Testis (tissue), 3 donors: ENCODE results near the gene EVC2. TPM values are rescaled to one million over a fixed set of nuclear protein-coding genes. Genes with fewer than 3 reads are reported as not detected.

Source experiments
- DNase-seq: peaks from one replicate; pipeline ENCODE4 v3.0.0-alpha.2; 2019
- H3K27ac ChIP-seq, 2 donors: fragments of 200-600 bp; sonication (generic); one replicate each; pipeline ENCODE4 v1.5.1; 2019
- H3K27me3 ChIP-seq: fragments of 200-600 bp; sonication (generic); one replicate; pipeline ENCODE4 v1.5.1; 2019
- H3K36me3 ChIP-seq: fragments of 200-600 bp; sonication (generic); one replicate; pipeline ENCODE4 v1.5.1; 2017; ENCODE audit warnings: low read depth; ENCODE audit errors: missing control alignments
- H3K4me1 ChIP-seq: fragments of 200-600 bp; sonication (generic); one replicate; pipeline ENCODE4 v1.5.1; 2019
- H3K4me3 ChIP-seq, 2 donors: fragments of 200-600 bp; sonication (generic); one replicate each; pipeline ENCODE4 v1.5.1; 2017 to 2019
- H3K9me3 ChIP-seq: fragments of 200-600 bp; sonication (generic); one replicate; pipeline ENCODE4 v1.5.1; 2017
- CTCF ChIP-seq, 3 experiments: fragments of 450-650 bp in 2 of 3; fragments of 200-600 bp in 1 of 3; sonication (generic) in 1 of 3; IDR thresholded peaks; one replicate each; pipeline ENCODE4 v1.5.1; 2016 to 2019; ENCODE audit warnings: antibody characterized with exemption in 3 of 3, mild to moderate bottlenecking in 2 of 3, moderate library complexity in 1 of 3
- POLR2A ChIP-seq: fragments of 450-650 bp; IDR thresholded peaks from one replicate; pipeline ENCODE4 v1.6.1; 2017; ENCODE audit warnings: antibody characterized with exemption, mild to moderate bottlenecking, moderate library complexity
- WGBS, 2 donors: methylation state at CpG; one replicate each; pipeline ENCODE4 v1.1.5; 2018; 5-methylcytosine and 5-hydroxymethylcytosine counted together
- intact Hi-C: fragments of 100-400 bp; cut with DNase I; formaldehyde crosslinking; loops from one replicate; pipeline ENCODE4 v1.15.1; 2023; ENCODE audit warnings: low total_unique reads
- polyA plus RNA-seq: library from polyadenylated mRNA; stranded (reverse); fragments of 350-450 nt; fragmentation: Illumina TruSeq; extraction: RNeasy Lipid Tissue Mini Kit (QIAGEN cat#74804); gene quantifications from one replicate; pipeline ENCODE4 v1.2.3, GENCODE V29; 2014; ENCODE audit warnings: low read depth, low replicate concordance; ENCODE audit not compliant: insufficient read depth
- total RNA-seq, 2 donors: library from RNA; depleted of rRNA; stranded (reverse); fragments of >200 nt; gene quantifications; one replicate each; pipeline ENCODE4 v1.2.3, GENCODE V29; 2016

EVC2 gene
- total and polyA plus RNA-seq, 3 donors from 2014 or later, result 2.9 to 10.2 (median 10.0) TPM

- no peak for TF ChIP-seq POLR2A
- no peak for TF ChIP-seq CTCF (IDR thresholded peaks at IDR 0.05)
- H3K36me3 ChIP-seq, result no peaks in the 10 kb centered on the region
- H3K9me3 ChIP-seq, result no peaks in the 10 kb centered on the region
- H3K4me1 ChIP-seq, result no peaks in the 10 kb centered on the region
- H3K27me3 ChIP-seq, result no peaks in the 10 kb centered on the region
- 85 to 86% methylated on average over 4 of the region's 4 CpGs for WGBS, 2 donors
- H3K4me3 ChIP-seq, result no peak overlapping the region
- DNase-seq, result no peak
- H3K27ac ChIP-seq, result no peak overlapping the region
- intact Hi-C loops, result no loop called here
Observed at GRCh38 chr4:5661237-5661636, 47.1 kb downstream of the EVC2 start.

GRCh38 chr4:5660185-5660584, 48.2 kb downstream of the EVC2 start:
- intact Hi-C loops, result no loop called here
- no peaks in the 10 kb centered on the region for H3K36me3 ChIP-seq
- no peaks in the 10 kb centered on the region for H3K4me1 ChIP-seq
- no peak overlapping the region for H3K4me3 ChIP-seq
- WGBS, 2 donors, result 83 to 95% methylated on average over 1 of the region's 1 CpG
- H3K27me3 ChIP-seq, result no peaks in the 10 kb centered on the region
- no peak for DNase-seq
- H3K27ac ChIP-seq, result no peak overlapping the region
- no peak for TF ChIP-seq CTCF (IDR thresholded peaks at IDR 0.05)
- TF ChIP-seq POLR2A, result no peak
- H3K9me3 ChIP-seq, result no peaks in the 10 kb centered on the region

- TF ChIP-seq POLR2A (no peak), CTCF (IDR thresholded peaks at IDR 0.05) (no peak)
- WGBS, 2 donors, result 93 to 96% methylated on average over 6 of the region's 6 CpGs
- no peak for DNase-seq
- Histone ChIP-seq H3K27ac (no peak overlapping the region), H3K27me3 (no peaks in the 10 kb centered on the region), H3K36me3 (no peaks in the 10 kb centered on the region), H3K4me3 (no peak overlapping the region), H3K9me3 (no peaks in the 10 kb centered on the region), H3K4me1 (no peaks in the 10 kb centered on the region)
- intact Hi-C loops, result no loop called here
Observed at GRCh38 chr4:5658974-5659373, 49.4 kb downstream of the EVC2 start.

- no peak for DNase-seq
- no peaks in the 10 kb centered on the region for H3K9me3 ChIP-seq
- no peak overlapping the region for H3K27ac ChIP-seq
- 78 to 80% methylated on average over 4 of the region's 4 CpGs for WGBS, 2 donors
- no peaks in the 10 kb centered on the region for H3K4me1 ChIP-seq
- H3K4me3 ChIP-seq, result no peak overlapping the region
- intact Hi-C loops, result no loop called here
- TF ChIP-seq CTCF (IDR thresholded peaks at IDR 0.05) (no peak), POLR2A (no peak)
- H3K36me3 ChIP-seq, result no peaks in the 10 kb centered on the region
- H3K27me3 ChIP-seq, result no peaks in the 10 kb centered on the region
Observed at GRCh38 chr4:5656415-5656814, 51.9 kb downstream of the EVC2 start.

GRCh38 chr4:5654791-5655190, 53.6 kb downstream of the EVC2 start:
- Histone ChIP-seq H3K4me1 (no peaks in the 10 kb centered on the region), H3K4me3 (no peak overlapping the region), H3K27me3 (no peaks in the 10 kb centered on the region), H3K36me3 (no peaks in the 10 kb centered on the region), H3K9me3 (no peaks in the 10 kb centered on the region), H3K27ac (no peak overlapping the region)
- intact Hi-C loops, result no loop called here
- WGBS, 2 donors, result 80 to 92% methylated on average over 11 of the region's 11 CpGs
- TF ChIP-seq CTCF (IDR thresholded peaks at IDR 0.05), result no peak
- no peak for DNase-seq
